Keratinocyte (primary cell): ENCODE results near the gene CHST14. TPM values are rescaled to one million over a fixed set of nuclear protein-coding genes. Genes with fewer than 3 reads are reported as not detected.

Experiments used
- DNase-seq: peaks from one replicate; pipeline ENCODE4 v3.0.0-alpha.2; 2011; ENCODE audit warnings: low read depth, missing footprints, low spot score
- FAIRE-seq: peaks from 2 replicates; lab custom pipeline; 2011; peaks lifted over from hg19 to GRCh38; lab: Jason Lieb, UNC
- H2AFZ ChIP-seq: 2 replicates; pipeline ENCODE4 v1.6.0; 2012; ENCODE audit warnings: low read length, control low read depth, inconsistent platforms; ENCODE audit not compliant: control insufficient read depth
- H3K27ac ChIP-seq: 2 replicates; pipeline ENCODE4 v1.5.1; 2011; ENCODE audit warnings: low read length; ENCODE audit not compliant: control insufficient read depth, insufficient read depth
- H3K27me3 ChIP-seq: 3 replicates; pipeline ENCODE4 v1.6.0; 2011; ENCODE audit warnings: low read length; ENCODE audit not compliant: control insufficient read depth, insufficient read depth; ENCODE audit errors: extremely low read depth
- H3K36me3 ChIP-seq, 2 experiments: 2 replicates in 1 of 2; 3 replicates in 1 of 2; pipeline ENCODE4 v1.5.1; 2011; ENCODE audit warnings: low read length in 2 of 2, mild to moderate bottlenecking in 1 of 2; ENCODE audit not compliant: control insufficient read depth in 2 of 2, insufficient read depth in 2 of 2; ENCODE audit errors: extremely low read depth in 1 of 2
- H3K4me1 ChIP-seq: 3 replicates; pipeline ENCODE4 v1.5.1; 2011; ENCODE audit warnings: low read length; ENCODE audit not compliant: control insufficient read depth, insufficient read depth; ENCODE audit errors: extremely low read depth
- H3K4me2 ChIP-seq: 3 replicates; pipeline ENCODE4 v1.6.0; 2011; ENCODE audit warnings: low read depth, low read length; ENCODE audit not compliant: control insufficient read depth, insufficient read depth; ENCODE audit errors: extremely low read depth
- H3K4me3 ChIP-seq, 3 experiments: fragments of 200-600 bp in 1 of 3; sonication (generic) in 1 of 3; 2 replicates in 2 of 3; 3 replicates in 1 of 3; pipeline ENCODE4 v1.5.1; 2011 to 2016; ENCODE audit warnings: low read length in 3 of 3, mild to moderate bottlenecking in 3 of 3, control low read depth in 2 of 3, inconsistent platforms in 1 of 3, low read depth in 1 of 3, mixed read lengths in 1 of 3, mixed run types in 1 of 3, moderate library complexity in 1 of 3; ENCODE audit not compliant: control insufficient read depth in 2 of 3, insufficient read depth in 2 of 3; ENCODE audit errors: extremely low read depth in 1 of 3
- H3K79me2 ChIP-seq: 2 replicates; pipeline ENCODE4 v1.6.0; 2012; ENCODE audit warnings: low read length; ENCODE audit not compliant: control insufficient read depth, insufficient read depth
- H3K9ac ChIP-seq: 3 replicates; pipeline ENCODE4 v1.6.0; 2011; ENCODE audit warnings: low read length; ENCODE audit not compliant: control insufficient read depth, insufficient read depth; ENCODE audit errors: extremely low read depth
- H3K9me1 ChIP-seq: 3 replicates; pipeline ENCODE4 v1.6.0; 2011; ENCODE audit warnings: low read length; ENCODE audit not compliant: control insufficient read depth, insufficient read depth; ENCODE audit errors: extremely low read depth
- H3K9me3 ChIP-seq: 2 replicates; pipeline ENCODE4 v1.5.1; 2012; ENCODE audit warnings: low read depth, low read length; ENCODE audit not compliant: control insufficient read depth
- H4K20me1 ChIP-seq: 3 replicates; pipeline ENCODE4 v1.6.0; 2011; ENCODE audit warnings: low read length; ENCODE audit not compliant: control insufficient read depth, insufficient read depth; ENCODE audit errors: extremely low read depth
- CTCF ChIP-seq, 3 experiments: IDR thresholded peaks in 1 of 3; conservative IDR thresholded peaks in 1 of 3; optimal IDR thresholded peaks in 1 of 3; 2 replicates in 2 of 3; 3 replicates in 1 of 3; pipeline versions ENCODE3 to v1.5.1; 2011; ENCODE audit warnings: low read length in 3 of 3, mild to moderate bottlenecking in 3 of 3, moderate library complexity in 2 of 3, control low read depth in 1 of 3, inconsistent platforms in 1 of 3; ENCODE audit not compliant: insufficient read depth in 2 of 3; ENCODE audit errors: extremely low read depth in 1 of 3
- EZH2 ChIP-seq: IDR thresholded peaks from one replicate; pipeline ENCODE4 v1.6.1; 2012; ENCODE audit warnings: inconsistent platforms, mild to moderate bottlenecking, low read length, moderate library complexity
- dilution Hi-C: fragments of 300-500 bp; cut with MboI; formaldehyde crosslinking; loops from one replicate; pipeline ENCODE4 v1.7.0; 2020; ENCODE audit warnings: low sequenced_read_pairs; ENCODE audit not compliant: extremely low pct_ligation_motif_present
- polyA plus RNA-seq, 5 experiments: library from polyadenylated mRNA; depleted of rRNA in 3 of 5; stranded (reverse) in 3 of 5; stranded (forward) in 1 of 5; unstranded in 1 of 5; fragments of >200 nt; gene quantifications; 1 replicate in 1 of 5; 2 replicates in 3 of 5; 3 replicates in 1 of 5; pipeline versions ENCODE4 v1.2.1 to v1.2.3, GENCODE V29; 2011 to 2012; ENCODE audit warnings: missing spikeins in 2 of 5, low read depth in 1 of 5, low replicate concordance in 1 of 5

CHST14 gene
- polyA plus RNA-seq, 1 donor (not counting 4 experiments of a cell fraction or from before 2014, with no cell fraction given) = 1.5 TPM

- H3K4me2 ChIP-seq = no peak overlapping the region
These were observed 14.0 kb upstream of the CHST14 start for GRCh38 chr15:40456738-40457137.

GRCh38 chr15:40458495-40459371 lies 12.1 kb upstream of the CHST14 start:
- peaks cover 30% of the 10 kb centered on the region for H3K4me1 ChIP-seq
- peaks cover 18% of the 10 kb centered on the region for H3K79me2 ChIP-seq
- H3K9me1 ChIP-seq = peaks cover 13% of the 10 kb centered on the region
- DNase-seq (no peak), FAIRE-seq (no peak)
- no peak overlapping the region for H2AFZ ChIP-seq
- dilution Hi-C loops = no loop called here
- no peak overlapping the region for H3K27ac ChIP-seq
- no peaks in the 10 kb centered on the region for H3K27me3 ChIP-seq
- H3K36me3 ChIP-seq = peaks cover 0 to 12% of the 10 kb centered on the region in 2 experiments
- no peak overlapping the region for H3K4me2 ChIP-seq
- no peak overlapping the region for H3K4me3 ChIP-seq
- H3K9ac ChIP-seq = no peak overlapping the region
- peaks cover 8% of the 10 kb centered on the region for H4K20me1 ChIP-seq
- H3K9me3 ChIP-seq = no peaks in the 10 kb centered on the region
- no peak for TF ChIP-seq EZH2
- TF ChIP-seq CTCF (optimal IDR thresholded peaks at IDR 0.05 in 1 of 3, IDR thresholded peaks at IDR 0.05 in 1 of 3, conservative IDR thresholded peaks at IDR 0.05 in 1 of 3; ENCODE audit: extremely low read depth in 1 of 3, insufficient read depth in 2 of 3, low read length in 3 of 3) = no peak

More at GRCh38 chr15:40456738-40457137, 14.0 kb upstream of the CHST14 start:
- no peak overlapping the region for H3K4me3 ChIP-seq
- H3K27ac ChIP-seq = no peak overlapping the region
- H3K4me1 ChIP-seq = peaks cover 30% of the 10 kb centered on the region
- peaks cover 13% of the 10 kb centered on the region for H3K9me1 ChIP-seq
- dilution Hi-C loops = no loop called here
- H4K20me1 ChIP-seq = peaks cover 12% of the 10 kb centered on the region
- no peak overlapping the region for H2AFZ ChIP-seq
- no peaks in the 10 kb centered on the region for H3K27me3 ChIP-seq
- H3K9ac ChIP-seq = no peak overlapping the region
- no peak for TF ChIP-seq CTCF (optimal IDR thresholded peaks at IDR 0.05 in 1 of 3, IDR thresholded peaks at IDR 0.05 in 1 of 3, conservative IDR thresholded peaks at IDR 0.05 in 1 of 3; ENCODE audit: extremely low read depth in 1 of 3, insufficient read depth in 2 of 3, low read length in 3 of 3)
- no peak for TF ChIP-seq EZH2
- DNase-seq = no peak
- peaks cover 30% of the 10 kb centered on the region for H3K79me2 ChIP-seq
- no peaks in the 10 kb centered on the region for H3K9me3 ChIP-seq
- peaks cover 0 to 7% of the 10 kb centered on the region in 2 experiments for H3K36me3 ChIP-seq
- no peak for FAIRE-seq
